ENCODE data around the gene PPIP5K1.
"Not testable (repeated sequence)": the region's sequence is repeated elsewhere in the genome, so short reads cannot be mapped to it uniquely, and the experiment has no call there.

The PPIP5K1 gene

GRCh38 chr15:43589778-43590466 is at the start of gene PPIP5K1:
Gene PPIP5K1 (minus strand): TSS chr15:43590208. CDS start chr15:43584504, 5,704 bp downstream.
- not testable (repeated sequence) for TF ChIP-seq EP300 (IDR thresholded peaks at IDR 0.05; ENCODE audit: borderline replicate concordance); CREB1 (IDR thresholded peaks at IDR 0.05; ENCODE audit: low read depth); TCF12 (IDR thresholded peaks at IDR 0.05; ENCODE audit: low read depth)

DNA sequence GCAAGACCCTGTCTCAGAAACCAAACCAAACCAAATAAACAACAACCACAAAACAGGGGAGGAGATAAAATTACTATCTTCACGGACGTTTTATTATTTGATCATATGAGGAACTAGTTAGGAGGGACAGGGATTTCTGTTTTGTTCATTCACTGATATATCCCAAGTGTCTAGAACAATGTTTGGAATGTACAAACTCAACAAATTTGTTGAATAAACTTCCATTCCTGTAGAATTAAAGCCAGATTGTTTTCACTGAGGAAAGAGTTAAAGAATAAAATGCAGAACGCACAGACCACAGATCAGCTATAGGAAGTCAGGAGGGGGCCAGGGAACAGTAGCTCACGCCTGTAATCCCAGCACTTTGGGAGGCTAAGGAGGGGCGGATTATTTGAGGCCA is 35.1 kb upstream of the PPIP5K1 start:
- TF ChIP-seq TCF12 (IDR thresholded peaks at IDR 0.05; ENCODE audit: low read depth) (no peak), NFIC (IDR thresholded peaks at IDR 0.05) (no peak), EP300 (IDR thresholded peaks at IDR 0.05; ENCODE audit: borderline replicate concordance) (no peak)

- not testable (repeated sequence) for TF ChIP-seq FOXM1 (IDR thresholded peaks at IDR 0.05; ENCODE audit: borderline replicate concordance, low read depth); TEAD4 (IDR thresholded peaks at IDR 0.05)
- TF ChIP-seq, protein P1, sequence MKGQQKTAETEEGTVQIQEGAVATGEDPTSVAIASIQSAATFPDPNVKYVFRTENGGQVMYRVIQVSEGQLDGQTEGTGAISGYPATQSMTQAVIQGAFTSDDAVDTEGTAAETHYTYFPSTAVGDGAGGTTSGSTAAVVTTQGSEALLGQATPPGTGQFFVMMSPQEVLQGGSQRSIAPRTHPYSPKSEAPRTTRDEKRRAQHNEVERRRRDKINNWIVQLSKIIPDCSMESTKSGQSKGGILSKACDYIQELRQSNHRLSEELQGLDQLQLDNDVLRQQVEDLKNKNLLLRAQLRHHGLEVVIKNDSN (IDR thresholded peaks at IDR 0.05), result not testable (repeated sequence)
These were observed 28.7 kb upstream of the PPIP5K1 start, which contains the start of gene STRC for GRCh38 chr15:43618700-43619099. Gene STRC (minus strand): TSS chr15:43618800. CDS start chr15:43618722, 78 bp downstream.

- TF ChIP-seq NFIC (IDR thresholded peaks at IDR 0.05) (peak; percentile 73), TEAD4 (IDR thresholded peaks at IDR 0.05) (peak; percentile 40; the same call in 1 of the 2 replicates), EP300 (IDR thresholded peaks at IDR 0.05; ENCODE audit: borderline replicate concordance) (peak; percentile 44; the same call in 1 of the 2 replicates), TCF12 (IDR thresholded peaks at IDR 0.05; ENCODE audit: low read depth) (peak; percentile 55)
These were observed 12.2 kb upstream of the PPIP5K1 start for GRCh38 chr15:43602233-43602632.

DNA sequence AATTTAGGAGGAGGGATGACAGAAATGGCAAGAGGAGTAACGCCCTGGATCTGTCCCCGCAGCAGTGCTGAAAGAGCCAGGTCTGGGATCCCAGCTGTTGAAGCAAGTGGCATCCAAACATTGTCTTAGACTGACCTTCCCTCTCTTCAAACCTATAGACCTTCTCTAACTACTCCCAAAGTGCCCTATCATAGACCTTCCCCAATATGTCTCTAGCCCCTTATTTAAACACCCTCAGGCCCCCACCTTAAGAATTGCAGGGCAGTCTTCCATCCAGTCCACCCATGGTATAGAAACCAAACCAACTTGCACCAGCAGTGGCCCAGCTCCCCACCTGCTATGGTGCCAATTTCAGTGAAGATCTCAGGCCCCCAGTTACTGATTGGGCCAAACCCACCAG is 10.2 kb upstream of the PPIP5K1 start:
- TF ChIP-seq, protein P2, sequence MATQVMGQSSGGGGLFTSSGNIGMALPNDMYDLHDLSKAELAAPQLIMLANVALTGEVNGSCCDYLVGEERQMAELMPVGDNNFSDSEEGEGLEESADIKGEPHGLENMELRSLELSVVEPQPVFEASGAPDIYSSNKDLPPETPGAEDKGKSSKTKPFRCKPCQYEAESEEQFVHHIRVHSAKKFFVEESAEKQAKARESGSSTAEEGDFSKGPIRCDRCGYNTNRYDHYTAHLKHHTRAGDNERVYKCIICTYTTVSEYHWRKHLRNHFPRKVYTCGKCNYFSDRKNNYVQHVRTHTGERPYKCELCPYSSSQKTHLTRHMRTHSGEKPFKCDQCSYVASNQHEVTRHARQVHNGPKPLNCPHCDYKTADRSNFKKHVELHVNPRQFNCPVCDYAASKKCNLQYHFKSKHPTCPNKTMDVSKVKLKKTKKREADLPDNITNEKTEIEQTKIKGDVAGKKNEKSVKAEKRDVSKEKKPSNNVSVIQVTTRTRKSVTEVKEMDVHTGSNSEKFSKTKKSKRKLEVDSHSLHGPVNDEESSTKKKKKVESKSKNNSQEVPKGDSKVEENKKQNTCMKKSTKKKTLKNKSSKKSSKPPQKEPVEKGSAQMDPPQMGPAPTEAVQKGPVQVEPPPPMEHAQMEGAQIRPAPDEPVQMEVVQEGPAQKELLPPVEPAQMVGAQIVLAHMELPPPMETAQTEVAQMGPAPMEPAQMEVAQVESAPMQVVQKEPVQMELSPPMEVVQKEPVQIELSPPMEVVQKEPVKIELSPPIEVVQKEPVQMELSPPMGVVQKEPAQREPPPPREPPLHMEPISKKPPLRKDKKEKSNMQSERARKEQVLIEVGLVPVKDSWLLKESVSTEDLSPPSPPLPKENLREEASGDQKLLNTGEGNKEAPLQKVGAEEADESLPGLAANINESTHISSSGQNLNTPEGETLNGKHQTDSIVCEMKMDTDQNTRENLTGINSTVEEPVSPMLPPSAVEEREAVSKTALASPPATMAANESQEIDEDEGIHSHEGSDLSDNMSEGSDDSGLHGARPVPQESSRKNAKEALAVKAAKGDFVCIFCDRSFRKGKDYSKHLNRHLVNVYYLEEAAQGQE (IDR thresholded peaks at IDR 0.05; ENCODE audit: low read depth), result 0 out of 2 replicates have a peak, but pooled peaks have one; percentile 35

DNA sequence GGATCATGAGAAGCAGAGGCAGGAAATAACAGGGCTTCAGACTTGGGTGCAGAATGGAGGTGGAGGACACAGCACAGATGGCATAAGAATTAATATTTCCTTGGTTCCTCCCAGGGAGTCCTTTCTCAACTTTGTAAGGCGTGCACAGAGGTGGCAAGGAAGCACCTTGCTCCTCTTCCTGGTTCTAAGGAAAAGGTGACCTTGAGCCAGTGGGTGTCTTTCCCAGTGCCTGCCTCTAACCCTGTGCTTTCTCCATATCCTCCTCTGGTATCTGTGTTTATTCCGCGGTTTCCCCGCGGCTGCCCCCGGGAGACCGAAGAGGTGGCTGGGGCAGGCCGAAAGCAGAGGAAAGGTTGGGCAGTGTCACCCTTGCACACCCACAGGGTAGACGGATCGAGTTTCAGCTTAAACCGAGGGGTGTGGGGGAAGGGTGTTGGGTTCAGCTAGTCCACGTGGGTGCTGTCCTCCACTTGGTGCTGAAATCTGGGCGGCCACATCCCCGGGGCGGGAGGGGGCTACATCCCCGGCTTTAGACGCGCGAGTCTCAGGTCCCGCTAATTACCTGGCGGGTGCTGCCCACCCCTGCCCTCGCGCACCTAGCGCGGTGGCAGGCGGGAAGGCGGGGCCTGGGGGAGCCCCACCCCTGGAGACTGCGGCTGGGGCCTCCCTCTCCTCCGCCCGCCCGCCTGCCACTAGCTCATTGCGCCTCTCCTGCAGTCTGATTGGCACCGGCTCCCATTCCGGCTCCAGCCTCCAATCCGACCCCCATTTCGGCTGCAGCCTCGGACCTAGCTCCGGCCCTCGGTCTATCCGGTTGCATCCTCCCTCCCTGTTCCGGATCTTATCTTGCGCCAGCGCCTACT is 3.6 kb upstream of the PPIP5K1 start, which contains the start of gene CKMT1B:
Gene CKMT1B (plus strand): TSS at position 700 of the 863 bp plus-strand sequence. CDS start 192 bp downstream, outside the sequence.
- not testable (repeated sequence) for TF ChIP-seq MAX (IDR thresholded peaks at IDR 0.05); NFIC (IDR thresholded peaks at IDR 0.05); ZBTB7A (IDR thresholded peaks at IDR 0.05; ENCODE audit: low read depth)

DNA sequence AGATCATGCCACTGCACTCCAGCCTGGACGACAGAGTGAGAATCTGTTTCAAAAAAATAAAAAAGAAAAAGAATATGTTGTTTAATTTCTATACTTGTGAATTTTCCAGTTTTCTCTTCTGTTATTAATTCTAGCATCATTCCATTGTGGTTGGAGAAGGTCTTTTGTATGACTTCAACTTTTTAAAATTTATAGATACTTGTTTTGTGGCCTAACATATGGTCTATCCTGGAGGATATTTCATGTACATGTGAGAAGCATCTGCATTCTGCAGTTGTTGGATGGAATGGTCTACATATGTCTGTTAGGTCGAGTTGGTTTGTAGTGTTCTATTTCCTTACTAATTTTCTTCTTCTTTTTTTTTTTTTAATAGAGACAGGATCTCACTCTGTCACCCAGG is 37.0 kb downstream of the PPIP5K1 start:
- no peak for TF ChIP-seq NFIC (IDR thresholded peaks at IDR 0.05)
- no peak for TF ChIP-seq YY1 (IDR thresholded peaks at IDR 0.05; ENCODE audit: low read depth)
- no peak for TF ChIP-seq EGR1 (IDR thresholded peaks at IDR 0.05)
- no peak for TF ChIP-seq CEBPB (IDR thresholded peaks at IDR 0.05)
- TF ChIP-seq, protein P1 (IDR thresholded peaks at IDR 0.05), result no peak
- no peak for TF ChIP-seq TEAD4 (IDR thresholded peaks at IDR 0.05)
- no peak for TF ChIP-seq TCF12 (IDR thresholded peaks at IDR 0.05; ENCODE audit: low read depth)
- TF ChIP-seq TAF1 (IDR thresholded peaks at IDR 0.05; ENCODE audit: low read depth), result no peak
- no peak for TF ChIP-seq MAX (IDR thresholded peaks at IDR 0.05)
- no peak for TF ChIP-seq ZBTB7A (IDR thresholded peaks at IDR 0.05; ENCODE audit: low read depth)
- TF ChIP-seq, protein P2 (IDR thresholded peaks at IDR 0.05; ENCODE audit: low read depth), result no peak
- no peak for TF ChIP-seq RAD21 (IDR thresholded peaks at IDR 0.05; ENCODE audit: low read depth)
- TF ChIP-seq EP300 (IDR thresholded peaks at IDR 0.05; ENCODE audit: borderline replicate concordance), result no peak
- TF ChIP-seq FOXM1 (IDR thresholded peaks at IDR 0.05; ENCODE audit: borderline replicate concordance, low read depth), result no peak
- no peak for TF ChIP-seq CREB1 (IDR thresholded peaks at IDR 0.05; ENCODE audit: low read depth)

Measured in Ishikawa (cell line).